Upper lobe of left lung (tissue), 6 donors: Measurements from ENCODE around the gene RELL1. TPM values are rescaled to one million over a fixed set of nuclear protein-coding genes. Genes with fewer than 3 reads are reported as not detected.

Experiments used
- ATAC-seq, 2 donors: fragments of 200-7000 bp; cut with Tn5 transposase; one replicate each; pipeline ENCODE4 v1.9.1; 2022; ENCODE audit warnings: mild to moderate bottlenecking in 2 of 2, moderate library complexity in 2 of 2; ENCODE audit not compliant: low FRiP score in 2 of 2
- DNase-seq, 2 donors: peaks; one replicate each; pipeline ENCODE4 v3.0.0-alpha.2; 2019 to 2020
- H3K27ac ChIP-seq, 4 donors: fragments of 200-600 bp; sonication (generic); one replicate each; pipeline ENCODE4 v1.5.1; 2016 to 2019
- H3K27me3 ChIP-seq, 4 donors: fragments of 200-600 bp; sonication (generic); one replicate each; pipeline ENCODE4 v1.5.1; 2017 to 2019
- H3K36me3 ChIP-seq, 4 donors: fragments of 200-600 bp; sonication (generic); one replicate each; pipeline ENCODE4 v1.5.1; 2016 to 2019
- H3K4me1 ChIP-seq, 4 donors: fragments of 200-600 bp; sonication (generic); one replicate each; pipeline ENCODE4 v1.5.1; 2018 to 2019
- H3K4me3 ChIP-seq, 4 donors: fragments of 200-600 bp; sonication (generic); one replicate each; pipeline ENCODE4 v1.5.1; 2017 to 2019; ENCODE audit warnings: mild to moderate bottlenecking in 2 of 4, moderate library complexity in 1 of 4
- H3K9me3 ChIP-seq, 4 donors: fragments of 200-600 bp; sonication (generic); one replicate each; pipeline ENCODE4 v1.5.1; 2018 to 2019
- CTCF ChIP-seq, 6 experiments: fragments of 450-650 bp in 4 of 6; fragments of 200-600 bp in 2 of 6; sonication (generic) in 2 of 6; IDR thresholded peaks; one replicate each; pipeline ENCODE4 v1.5.1; 2016 to 2019; ENCODE audit warnings: antibody characterized with exemption in 6 of 6
- EP300 ChIP-seq, 4 donors: sonication (generic); formaldehyde crosslinking; IDR thresholded peaks; one replicate each; pipeline ENCODE4 v1.5.1; 2017; ENCODE audit warnings: antibody characterized with exemption in 4 of 4, control low read depth in 2 of 4
- POLR2A ChIP-seq, 4 donors: fragments of 450-650 bp; IDR thresholded peaks; one replicate each; pipeline ENCODE4 v1.5.1; 2016 to 2017; ENCODE audit warnings: antibody characterized with exemption in 4 of 4, mild to moderate bottlenecking in 2 of 4
- POLR2AphosphoS5 ChIP-seq, 2 donors: sonication (generic); formaldehyde crosslinking; IDR thresholded peaks; one replicate each; pipeline ENCODE4 v1.5.1; 2017; ENCODE audit warnings: antibody characterized with exemption in 2 of 2
- WGBS, 2 donors: methylation state at CpG; one replicate each; pipeline ENCODE4 v1.1.5; 2017 to 2018; 5-methylcytosine and 5-hydroxymethylcytosine counted together
- total RNA-seq, 6 donors: library from RNA; depleted of rRNA in 4 of 6; stranded (reverse); fragments of >200 nt in 4 of 6; gene quantifications; one replicate each; pipeline versions ENCODE4 v1.1.0 to v1.2.1, GENCODE V29; 2016 to 2021
- donor health status: DM: no; HTN: no; CAD: no; lungs with moderate emphysema.
- donor health status: DM: no; HTN: yes; CAD: no; lungs with severe emphysema.

RELL1 gene
- total RNA-seq, 6 donors from 2014 or later = 21.2 to 58.8 (median 40.7) TPM

GRCh38 chr4:37684154-37684553, 2.0 kb downstream of the RELL1 start:
- H3K27me3 ChIP-seq = no peaks in the 10 kb centered on the region
- H3K4me3 ChIP-seq = peak overlapping the region in 1 of 4 donors; percentile 89
- H3K36me3 ChIP-seq = no peaks in the 10 kb centered on the region
- ATAC-seq (no peak), DNase-seq (no peak)
- 93 to 100% methylated on average over 2 of the region's 2 CpGs for WGBS, 2 donors
- no peak overlapping the region for H3K27ac ChIP-seq
- no peaks in the 10 kb centered on the region for H3K9me3 ChIP-seq
- peaks cover 16 to 35% (median 24%) of the 10 kb centered on the region in 4 donors for H3K4me1 ChIP-seq
- TF ChIP-seq POLR2A (IDR thresholded peaks at IDR 0.05) (no peak), POLR2AphosphoS5 (IDR thresholded peaks at IDR 0.05) (no peak), CTCF (IDR thresholded peaks at IDR 0.05) (no peak), EP300 (IDR thresholded peaks at IDR 0.05) (no peak)

DNA sequence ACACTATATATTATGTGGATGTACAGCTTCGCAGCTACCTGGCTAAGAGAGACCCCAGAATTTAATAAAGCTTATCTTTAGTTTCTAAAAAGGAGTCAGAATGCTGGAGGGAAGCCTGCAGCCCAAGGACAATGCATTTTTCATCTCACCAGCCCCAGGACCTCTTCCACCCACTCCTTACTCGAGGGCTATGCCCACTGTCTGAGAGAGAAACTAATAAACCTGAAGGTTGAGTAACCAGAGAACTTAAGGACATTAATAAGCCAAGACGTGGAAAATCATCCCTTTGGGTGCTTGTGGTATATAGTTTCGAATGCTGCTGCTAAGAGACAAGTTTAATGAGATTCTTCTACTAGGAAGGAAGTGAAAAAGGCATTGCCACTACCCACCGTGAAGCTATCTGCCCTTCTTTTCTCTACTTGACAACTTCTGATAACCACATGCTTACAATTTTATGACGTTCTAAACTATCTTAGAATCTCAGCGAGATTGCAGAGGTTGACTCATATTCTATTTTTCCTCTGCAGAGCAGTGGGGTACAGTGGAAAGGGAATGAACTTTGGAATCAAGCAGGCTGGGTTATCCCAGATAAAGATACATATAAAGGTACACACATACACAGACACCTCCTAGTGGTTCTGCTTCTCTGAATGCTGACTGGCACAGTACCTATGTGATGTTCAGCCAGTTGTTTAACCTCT, 3.3 kb downstream of the RELL1 start:
- H3K4me1 ChIP-seq = peaks cover 16 to 35% (median 24%) of the 10 kb centered on the region in 4 donors
- DNase-seq (no peak), ATAC-seq (no peak)
- no peaks in the 10 kb centered on the region for H3K9me3 ChIP-seq
- no peaks in the 10 kb centered on the region for H3K36me3 ChIP-seq
- no peak overlapping the region for H3K27ac ChIP-seq
- no peaks in the 10 kb centered on the region for H3K27me3 ChIP-seq
- TF ChIP-seq POLR2A (IDR thresholded peaks at IDR 0.05) = no peak
- no peak for TF ChIP-seq POLR2AphosphoS5 (IDR thresholded peaks at IDR 0.05)
- TF ChIP-seq CTCF (IDR thresholded peaks at IDR 0.05) = no peak
- no peak for TF ChIP-seq EP300 (IDR thresholded peaks at IDR 0.05)
- no peak overlapping the region for H3K4me3 ChIP-seq
- WGBS, 2 donors = 61 to 76% methylated on average over 7 of the region's 7 CpGs

DNA sequence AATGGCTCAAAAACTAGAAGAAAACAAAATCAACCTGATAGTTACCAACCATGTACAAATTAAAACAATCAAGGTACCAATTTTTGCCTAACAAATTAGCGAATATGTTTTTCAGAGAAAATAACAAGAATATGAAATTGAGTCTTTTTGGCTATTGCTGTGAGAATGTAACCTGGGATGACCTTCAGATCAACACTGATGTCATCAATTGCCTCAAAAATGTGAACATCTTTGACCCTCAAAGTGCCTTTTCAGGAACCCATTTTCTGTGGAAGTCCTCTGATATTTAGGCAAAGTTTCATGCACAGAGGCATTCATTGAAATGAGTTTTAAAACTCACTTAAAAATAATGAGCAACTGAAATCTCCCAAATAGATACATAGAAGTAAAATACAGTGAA, 6.1 kb downstream of the RELL1 start:
- WGBS, 2 donors = 98 to 100% methylated on average over 1 of the region's 1 CpG

GRCh38 chr4:37679301-37679700, 6.9 kb downstream of the RELL1 start:
- no peak for DNase-seq
- no peak for ATAC-seq
- Histone ChIP-seq H3K9me3 (no peaks in the 10 kb centered on the region), H3K27me3 (no peaks in the 10 kb centered on the region), H3K4me3 (no peak overlapping the region), H3K4me1 (peaks cover 24 to 41% (median 30%) of the 10 kb centered on the region in 4 donors), H3K27ac (no peak overlapping the region), H3K36me3 (no peaks in the 10 kb centered on the region)
- no peak for TF ChIP-seq POLR2AphosphoS5 (IDR thresholded peaks at IDR 0.05)
- no peak for TF ChIP-seq POLR2A (IDR thresholded peaks at IDR 0.05)
- TF ChIP-seq CTCF (IDR thresholded peaks at IDR 0.05) = no peak
- TF ChIP-seq EP300 (IDR thresholded peaks at IDR 0.05) = no peak
- WGBS, 2 donors = 98 to 100% methylated on average over 2 of the region's 2 CpGs

More for the DNA sequence above, 6.1 kb downstream of the RELL1 start:
- Histone ChIP-seq H3K36me3 (no peaks in the 10 kb centered on the region), H3K4me3 (no peak overlapping the region), H3K9me3 (no peaks in the 10 kb centered on the region), H3K27ac (no peak overlapping the region), H3K27me3 (no peaks in the 10 kb centered on the region), H3K4me1 (peaks cover 26 to 43% (median 33%) of the 10 kb centered on the region in 4 donors)
- no peak for TF ChIP-seq CTCF (IDR thresholded peaks at IDR 0.05)
- no peak for TF ChIP-seq POLR2A (IDR thresholded peaks at IDR 0.05)
- TF ChIP-seq EP300 (IDR thresholded peaks at IDR 0.05) = no peak
- no peak for TF ChIP-seq POLR2AphosphoS5 (IDR thresholded peaks at IDR 0.05)
- no peak for DNase-seq
- no peak for ATAC-seq

DNA sequence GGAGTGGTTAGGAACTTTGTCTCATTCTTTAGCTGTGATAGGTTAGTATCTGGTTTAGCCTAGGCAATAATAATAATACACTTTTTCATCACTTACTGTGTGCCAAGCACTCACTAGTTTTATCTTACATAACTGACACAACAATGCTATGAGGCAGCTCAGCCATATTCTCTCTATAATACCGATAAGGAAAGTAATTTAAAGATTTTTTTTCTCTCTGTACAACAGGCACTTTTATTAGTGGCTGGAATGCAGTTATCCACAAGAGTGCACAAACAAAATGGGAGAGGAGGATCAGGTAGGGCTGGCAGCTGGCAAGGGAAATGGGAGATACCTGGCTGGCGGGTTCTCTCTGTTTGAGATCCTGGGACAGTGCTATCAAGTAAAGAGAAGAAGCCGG, 7.6 kb downstream of the RELL1 start:
- H3K27ac ChIP-seq = no peak overlapping the region

More for the DNA sequence above, 7.6 kb downstream of the RELL1 start:
- Histone ChIP-seq H3K27me3 (no peaks in the 10 kb centered on the region), H3K4me1 (peaks cover 28 to 45% (median 36%) of the 10 kb centered on the region in 4 donors), H3K36me3 (no peaks in the 10 kb centered on the region), H3K4me3 (no peak overlapping the region), H3K9me3 (no peaks in the 10 kb centered on the region)
- WGBS, 2 donors = 83% methylated on average over 3 of the region's 3 CpGs
- TF ChIP-seq POLR2A (IDR thresholded peaks at IDR 0.05) (no peak), EP300 (IDR thresholded peaks at IDR 0.05) (no peak), POLR2AphosphoS5 (IDR thresholded peaks at IDR 0.05) (no peak), CTCF (IDR thresholded peaks at IDR 0.05) (no peak)
- no peak for DNase-seq
- ATAC-seq = no peak
